ENCODE measurements around the gene LSM6. TPM values are rescaled to one million over a fixed set of nuclear protein-coding genes. Genes with fewer than 3 reads are reported as not detected.

Gene LSM6
- total and polyA plus RNA-seq, 9 donors, result 39.4 to 52.3 (median 42.7) TPM

GRCh38 chr4:146179784-146180370 lies 4.4 kb downstream of the LSM6 start:
- peaks cover 9% of the 10 kb centered on the region for H3K36me3 ChIP-seq (ENCODE audit: control insufficient read depth, insufficient read depth, low read length)
- H3K4me1 ChIP-seq (ENCODE audit: control insufficient read depth, insufficient read depth, low read length), result peaks cover 16% of the 10 kb centered on the region
- no peak for DNase-seq
- no peak overlapping the region for H3K4me3 ChIP-seq (ENCODE audit: low read length)
- H3K9me3 ChIP-seq (replicated peaks; ENCODE audit: control insufficient read depth, low read depth, low read length), result no peaks in the 10 kb centered on the region
- no peak overlapping the region for H3K27ac ChIP-seq (ENCODE audit: low read length)
- WGBS (ENCODE audit: insufficient coverage), result 77% methylated on average over 4 of the region's 7 CpGs
- no peaks in the 10 kb centered on the region for H3K27me3 ChIP-seq (ENCODE audit: control insufficient read depth, insufficient read depth, low read length)

- H3K36me3 ChIP-seq (ENCODE audit: control insufficient read depth, insufficient read depth, low read length), result peaks cover 15% of the 10 kb centered on the region
- no peaks in the 10 kb centered on the region for H3K27me3 ChIP-seq (ENCODE audit: control insufficient read depth, insufficient read depth, low read length)
- no peak overlapping the region for H3K27ac ChIP-seq (ENCODE audit: low read length)
- no peak overlapping the region for H3K4me3 ChIP-seq (ENCODE audit: low read length)
- DNase-seq, result no peak
- H3K4me1 ChIP-seq (ENCODE audit: control insufficient read depth, insufficient read depth, low read length), result peaks cover 12% of the 10 kb centered on the region
- no peaks in the 10 kb centered on the region for H3K9me3 ChIP-seq (replicated peaks; ENCODE audit: control insufficient read depth, low read depth, low read length)
- WGBS (ENCODE audit: insufficient coverage), result no CpG with 5 or more reads among the region's 3 CpGs
Observed at GRCh38 chr4:146182443-146182842, 6.9 kb downstream of the LSM6 start.

GRCh38 chr4:146183209-146183608 lies 7.7 kb downstream of the LSM6 start:
- Histone ChIP-seq H3K9me3 (replicated peaks; ENCODE audit: control insufficient read depth, low read depth, low read length) (no peaks in the 10 kb centered on the region), H3K36me3 (ENCODE audit: control insufficient read depth, insufficient read depth, low read length) (peaks cover 16% of the 10 kb centered on the region), H3K27me3 (ENCODE audit: control insufficient read depth, insufficient read depth, low read length) (no peaks in the 10 kb centered on the region), H3K4me3 (ENCODE audit: low read length) (no peak overlapping the region), H3K27ac (ENCODE audit: low read length) (no peak overlapping the region), H3K4me1 (ENCODE audit: control insufficient read depth, insufficient read depth, low read length) (peaks cover 7% of the 10 kb centered on the region)
- no CpG with 5 or more reads among the region's 2 CpGs for WGBS (ENCODE audit: insufficient coverage)
- DNase-seq, result no peak

GRCh38 chr4:146186041-146186440 lies 10.5 kb downstream of the LSM6 start:
- DNase-seq, result no peak
- no peak overlapping the region for H3K27ac ChIP-seq (ENCODE audit: low read length)
- WGBS (ENCODE audit: insufficient coverage), result no CpG with 5 or more reads among the region's 4 CpGs
- H3K4me1 ChIP-seq (ENCODE audit: control insufficient read depth, insufficient read depth, low read length), result no peaks in the 10 kb centered on the region
- H3K9me3 ChIP-seq (replicated peaks; ENCODE audit: control insufficient read depth, low read depth, low read length), result no peaks in the 10 kb centered on the region
- no peak overlapping the region for H3K4me3 ChIP-seq (ENCODE audit: low read length)
- H3K36me3 ChIP-seq (ENCODE audit: control insufficient read depth, insufficient read depth, low read length), result peaks cover 27% of the 10 kb centered on the region
- no peaks in the 10 kb centered on the region for H3K27me3 ChIP-seq (ENCODE audit: control insufficient read depth, insufficient read depth, low read length)

- Histone ChIP-seq H3K27me3 (ENCODE audit: control insufficient read depth, insufficient read depth, low read length) (no peaks in the 10 kb centered on the region), H3K9me3 (replicated peaks; ENCODE audit: control insufficient read depth, low read depth, low read length) (no peaks in the 10 kb centered on the region), H3K4me3 (ENCODE audit: low read length) (no peak overlapping the region), H3K4me1 (ENCODE audit: control insufficient read depth, insufficient read depth, low read length) (no peaks in the 10 kb centered on the region), H3K36me3 (ENCODE audit: control insufficient read depth, insufficient read depth, low read length) (peaks cover 29% of the 10 kb centered on the region), H3K27ac (ENCODE audit: low read length) (no peak overlapping the region)
- no peak for DNase-seq
- WGBS (ENCODE audit: insufficient coverage), result 94% methylated on average over 2 of the region's 3 CpGs
Observed at GRCh38 chr4:146186596-146186995, 11.1 kb downstream of the LSM6 start.

- no peak for DNase-seq
- no peaks in the 10 kb centered on the region for H3K9me3 ChIP-seq (replicated peaks; ENCODE audit: control insufficient read depth, low read depth, low read length)
- H3K27me3 ChIP-seq (ENCODE audit: control insufficient read depth, insufficient read depth, low read length), result no peaks in the 10 kb centered on the region
- no peak overlapping the region for H3K27ac ChIP-seq (ENCODE audit: low read length)
- WGBS (ENCODE audit: insufficient coverage), result no CpG with 5 or more reads among the region's 2 CpGs
- H3K4me3 ChIP-seq (ENCODE audit: low read length), result no peak overlapping the region
- peaks cover 2% of the 10 kb centered on the region for H3K4me1 ChIP-seq (ENCODE audit: control insufficient read depth, insufficient read depth, low read length)
- H3K36me3 ChIP-seq (ENCODE audit: control insufficient read depth, insufficient read depth, low read length), result peaks cover 28% of the 10 kb centered on the region
Observed at GRCh38 chr4:146190456-146190855, 14.9 kb downstream of the LSM6 start.

GRCh38 chr4:146191766-146192458 lies 16.4 kb downstream of the LSM6 start:
- no peaks in the 10 kb centered on the region for H3K27me3 ChIP-seq (ENCODE audit: control insufficient read depth, insufficient read depth, low read length)
- peak; percentile 22 for DNase-seq
- peaks cover 2% of the 10 kb centered on the region for H3K4me1 ChIP-seq (ENCODE audit: control insufficient read depth, insufficient read depth, low read length)
- H3K27ac ChIP-seq (ENCODE audit: low read length), result no peak overlapping the region
- H3K36me3 ChIP-seq (ENCODE audit: control insufficient read depth, insufficient read depth, low read length), result peaks cover 25% of the 10 kb centered on the region
- no peak overlapping the region for H3K4me3 ChIP-seq (ENCODE audit: low read length)
- no peaks in the 10 kb centered on the region for H3K9me3 ChIP-seq (replicated peaks; ENCODE audit: control insufficient read depth, low read depth, low read length)
- WGBS (ENCODE audit: insufficient coverage), result 65% methylated on average over 3 of the region's 9 CpGs

- H3K36me3 ChIP-seq (ENCODE audit: control insufficient read depth, insufficient read depth, low read length), result peaks cover 21% of the 10 kb centered on the region
- no CpG with 5 or more reads among the region's 5 CpGs for WGBS (ENCODE audit: insufficient coverage)
- DNase-seq, result no peak
- H3K9me3 ChIP-seq (replicated peaks; ENCODE audit: control insufficient read depth, low read depth, low read length), result no peaks in the 10 kb centered on the region
- H3K4me3 ChIP-seq (ENCODE audit: low read length), result no peak overlapping the region
- no peaks in the 10 kb centered on the region for H3K27me3 ChIP-seq (ENCODE audit: control insufficient read depth, insufficient read depth, low read length)
- H3K27ac ChIP-seq (ENCODE audit: low read length), result no peak overlapping the region
- H3K4me1 ChIP-seq (ENCODE audit: control insufficient read depth, insufficient read depth, low read length), result peaks cover 2% of the 10 kb centered on the region
Observed at GRCh38 chr4:146193628-146194027, 18.1 kb downstream of the LSM6 start.

GRCh38 chr4:146194212-146194611 lies 18.7 kb downstream of the LSM6 start:
- Histone ChIP-seq H3K4me1 (ENCODE audit: control insufficient read depth, insufficient read depth, low read length) (peaks cover 2% of the 10 kb centered on the region), H3K4me3 (ENCODE audit: low read length) (no peak overlapping the region), H3K9me3 (replicated peaks; ENCODE audit: control insufficient read depth, low read depth, low read length) (no peaks in the 10 kb centered on the region), H3K27ac (ENCODE audit: low read length) (no peak overlapping the region), H3K36me3 (ENCODE audit: control insufficient read depth, insufficient read depth, low read length) (peaks cover 21% of the 10 kb centered on the region), H3K27me3 (ENCODE audit: control insufficient read depth, insufficient read depth, low read length) (no peaks in the 10 kb centered on the region)
- DNase-seq, result no peak

- WGBS (ENCODE audit: insufficient coverage), result 100% methylated on average over 1 of the region's 2 CpGs
- H3K4me3 ChIP-seq (ENCODE audit: low read length), result no peak overlapping the region
- H3K9me3 ChIP-seq (replicated peaks; ENCODE audit: control insufficient read depth, low read depth, low read length), result no peaks in the 10 kb centered on the region
- H3K4me1 ChIP-seq (ENCODE audit: control insufficient read depth, insufficient read depth, low read length), result no peaks in the 10 kb centered on the region
- no peak for DNase-seq
- no peak overlapping the region for H3K27ac ChIP-seq (ENCODE audit: low read length)
- H3K36me3 ChIP-seq (ENCODE audit: control insufficient read depth, insufficient read depth, low read length), result no peaks in the 10 kb centered on the region
- H3K27me3 ChIP-seq (ENCODE audit: control insufficient read depth, insufficient read depth, low read length), result no peaks in the 10 kb centered on the region
Observed at GRCh38 chr4:146202665-146203064, 27.1 kb downstream of the LSM6 start.
